Measurements from ENCODE around the gene OCIAD2. TPM values are rescaled to one million over a fixed set of nuclear protein-coding genes. Genes with fewer than 3 reads are reported as not detected.
"Not testable (repeated sequence)": the region's sequence is repeated elsewhere in the genome, so short reads cannot be mapped to it uniquely, and the experiment has no call there.

Gene OCIAD2
- total RNA-seq, 1 donor from 2014 or later = 18.3 TPM

GRCh38 chr4:48909697-48910096, 3.1 kb upstream of the OCIAD2 start:
- intact Hi-C loops (cut with micrococcal nuclease) = no loop called here
- no peak for ATAC-seq
- DNase-seq = no peak

DNA sequence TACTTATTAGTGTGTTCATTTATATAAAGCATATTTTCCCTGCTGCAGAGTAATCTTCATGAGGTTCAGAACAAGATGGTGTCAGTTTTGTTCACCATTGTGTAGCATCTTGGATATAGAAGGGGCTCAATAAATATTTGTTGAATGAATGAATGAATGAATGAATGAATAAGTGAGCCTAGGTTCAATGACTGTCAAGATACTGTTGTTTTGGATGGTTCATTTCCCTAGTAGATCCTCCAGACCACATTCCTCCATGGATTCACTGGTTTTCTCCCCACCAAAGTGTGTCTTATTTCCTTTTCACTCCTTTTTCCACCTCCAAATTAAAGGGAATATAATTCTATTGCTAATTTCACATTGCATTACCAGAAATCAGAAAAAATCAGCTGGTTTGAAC, 2.1 kb upstream of the OCIAD2 start:
- intact Hi-C loops (cut with micrococcal nuclease) = no loop called here
- DNase-seq (no peak), ATAC-seq (no peak)

DNA sequence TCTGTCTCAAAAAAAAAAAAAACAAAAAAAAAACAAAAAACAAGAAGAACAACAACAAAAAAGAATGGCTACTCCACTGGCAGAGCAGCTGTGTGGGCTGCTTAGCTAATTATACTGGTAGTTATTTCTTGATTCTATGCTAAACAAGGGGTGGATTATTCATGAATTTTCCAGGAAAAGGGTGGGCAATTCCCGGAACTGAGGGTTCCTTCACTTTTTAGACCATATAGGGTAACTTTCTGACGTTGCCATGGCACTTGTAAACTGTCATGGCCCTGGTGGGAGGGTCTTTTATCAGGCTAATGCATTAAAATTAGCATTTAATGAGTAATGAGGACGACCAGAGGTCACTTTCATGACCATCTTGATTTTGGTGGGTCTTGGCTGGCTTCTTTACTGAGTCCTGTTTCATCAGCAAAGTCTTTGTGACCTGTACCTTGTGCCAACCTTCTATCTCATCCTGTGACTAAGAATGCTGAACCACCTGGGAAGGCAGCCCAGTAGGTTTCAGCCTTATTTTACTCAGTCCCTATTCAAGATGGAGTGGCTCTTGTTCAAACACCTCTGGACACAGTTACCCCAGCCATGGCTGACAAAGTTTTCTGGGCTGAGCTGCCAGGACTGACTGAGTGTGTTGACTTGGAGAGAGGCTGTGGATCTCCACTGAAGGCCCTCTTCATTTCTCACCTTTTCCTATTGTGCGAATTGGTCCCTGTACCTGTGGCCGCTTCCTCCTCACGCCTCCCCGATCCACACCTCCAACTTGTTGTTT, 1.3 kb upstream of the OCIAD2 start:
- ATAC-seq (no peak), DNase-seq (no peak)
- intact Hi-C loops (cut with micrococcal nuclease) = no loop called here

DNA sequence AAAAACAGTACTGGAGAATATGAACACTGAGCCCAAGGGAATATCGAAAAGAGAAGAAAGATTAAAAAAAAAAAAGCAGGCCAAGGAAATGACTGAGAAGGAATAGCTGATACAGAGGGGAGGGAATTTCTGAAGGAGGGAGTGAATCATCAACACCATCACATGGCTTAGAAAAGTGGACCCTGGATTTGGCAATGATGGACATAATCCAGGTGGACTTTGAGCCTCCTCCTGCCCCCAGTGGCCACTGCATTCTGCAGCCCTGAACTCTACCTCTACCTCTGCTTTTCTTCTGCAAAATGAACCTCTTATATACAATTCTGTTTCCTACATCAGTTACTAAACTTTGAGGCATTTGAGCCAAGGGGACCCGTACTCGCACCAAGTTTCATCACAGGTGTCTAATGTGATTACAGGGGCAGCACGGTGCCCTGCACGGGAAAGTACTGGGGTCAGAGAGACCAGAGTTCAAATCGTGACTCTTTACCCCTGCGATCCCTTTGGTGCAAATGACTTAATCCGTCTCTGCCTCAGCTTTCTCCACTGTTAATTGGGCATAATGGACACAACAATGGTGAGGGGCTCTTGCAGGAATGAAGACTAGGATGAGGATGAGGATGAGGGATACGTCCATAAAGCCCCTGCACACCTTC, 1.1 kb downstream of the OCIAD2 start:
- intact Hi-C loops (cut with micrococcal nuclease) = no loop called here

DNA sequence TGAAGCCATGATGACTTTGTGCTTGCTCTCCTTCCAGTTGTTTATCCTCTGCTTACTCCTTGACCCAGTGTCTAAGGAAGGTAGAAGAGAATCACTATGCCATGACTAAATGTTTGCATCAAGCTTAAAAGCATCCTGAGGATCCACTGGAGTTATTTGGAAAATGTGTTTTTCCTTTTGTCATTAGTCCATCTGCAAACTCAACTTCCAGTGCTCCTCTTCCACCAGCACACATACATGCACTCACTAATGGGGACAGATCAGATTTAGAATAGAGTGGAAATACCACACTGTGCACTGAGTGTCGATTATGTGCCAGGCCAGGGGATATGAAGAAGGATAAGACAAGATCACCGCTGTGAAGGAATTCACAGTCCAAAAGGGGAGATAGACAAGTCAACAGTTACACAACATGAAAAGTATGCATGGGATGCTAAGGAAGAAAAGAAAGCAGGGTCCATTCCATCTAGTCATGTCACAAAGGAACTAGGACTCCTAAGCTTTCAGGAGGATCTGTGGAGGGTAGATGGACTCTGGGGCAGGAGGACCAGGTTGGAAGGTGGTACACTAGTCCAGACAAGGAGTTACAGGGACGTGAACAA, 1.9 kb downstream of the OCIAD2 start:
- intact Hi-C loops (cut with micrococcal nuclease) = no loop called here
- no peak for DNase-seq
- no peak for ATAC-seq

More for the DNA sequence above, 1.1 kb downstream of the OCIAD2 start:
- DNase-seq (no peak), ATAC-seq (no peak)

- ATAC-seq (no peak), DNase-seq (no peak)
- intact Hi-C loops (cut with micrococcal nuclease) = no loop called here
Observed at GRCh38 chr4:48904101-48904500, 2.5 kb downstream of the OCIAD2 start.

GRCh38 chr4:48902266-48902665, 4.3 kb downstream of the OCIAD2 start:
- no peak for DNase-seq
- no peak for ATAC-seq
- intact Hi-C loops (cut with micrococcal nuclease) = no loop called here

DNA sequence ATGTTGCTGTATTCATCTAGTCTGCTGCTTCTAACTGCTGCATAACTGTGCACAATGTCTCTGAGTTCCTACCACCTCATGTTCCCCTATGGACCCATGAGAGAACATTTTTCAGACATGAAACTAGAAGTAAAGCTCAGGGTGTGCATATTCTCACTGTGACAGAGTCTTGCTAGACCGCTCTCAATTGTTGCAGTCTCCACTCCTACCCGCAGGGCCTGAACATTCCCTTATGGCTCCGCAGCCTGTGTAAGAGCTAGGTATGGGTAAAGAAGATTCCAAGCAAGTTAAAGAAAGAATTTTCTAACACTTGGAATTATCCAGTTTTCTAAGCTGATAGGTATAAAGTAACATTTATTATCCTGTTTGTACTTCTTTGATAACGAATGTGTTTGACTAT, 5.4 kb downstream of the OCIAD2 start:
- ATAC-seq = no peak
- no peak for DNase-seq
- intact Hi-C loops (cut with micrococcal nuclease) = no loop called here

- no peak for ATAC-seq
- intact Hi-C loops (cut with micrococcal nuclease) = no loop called here
- DNase-seq = no peak
Observed at GRCh38 chr4:48899950-48900349, 6.6 kb downstream of the OCIAD2 start.

DNA sequence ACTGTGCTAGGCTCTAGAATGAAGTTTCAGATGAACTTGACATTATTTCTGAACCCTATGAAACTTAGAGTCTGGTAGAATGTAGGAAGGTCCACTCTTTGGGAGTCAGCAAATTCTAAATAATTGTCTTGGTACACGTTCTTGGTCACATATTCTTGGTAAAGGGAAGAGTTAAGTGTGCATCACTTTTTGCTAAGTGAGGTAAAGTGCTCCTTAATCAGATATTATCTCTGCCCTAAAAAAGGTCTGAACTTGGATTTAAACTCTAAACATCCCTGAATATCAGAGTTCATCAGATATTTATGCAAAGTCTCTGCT, 7.2 kb downstream of the OCIAD2 start:
- ATAC-seq (no peak), DNase-seq (no peak)
- intact Hi-C loops (cut with micrococcal nuclease) = no loop called here

- ATAC-seq (no peak), DNase-seq (no peak)
- intact Hi-C loops (cut with micrococcal nuclease) = no loop called here
Observed at GRCh38 chr4:48898733-48899431, 7.7 kb downstream of the OCIAD2 start.

DNA sequence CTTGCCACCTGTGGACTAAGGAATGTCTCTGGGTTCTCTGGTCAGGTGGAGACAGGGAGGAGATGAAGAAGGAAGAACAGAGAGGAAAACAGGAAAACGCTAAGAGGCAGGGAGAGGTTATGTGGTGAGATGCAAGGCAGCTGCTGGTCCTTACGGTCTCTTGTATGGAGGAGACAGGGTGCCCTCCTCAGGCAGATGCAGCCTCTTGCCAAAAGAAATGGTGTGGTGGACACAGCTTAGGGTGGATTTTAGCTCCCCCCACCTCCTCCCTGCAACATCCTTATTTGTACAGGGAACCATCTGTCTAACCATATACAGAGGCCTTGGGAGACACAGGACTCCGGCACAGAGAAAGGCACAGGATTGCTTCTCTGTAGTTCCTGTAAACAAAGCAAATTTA, 9.7 kb downstream of the OCIAD2 start:
- intact Hi-C loops (cut with micrococcal nuclease) = no loop called here
- DNase-seq (no peak), ATAC-seq (no peak)

GRCh38 chr4:48891028-48891619, 15.4 kb downstream of the OCIAD2 start:
- ATAC-seq = no peak
- intact Hi-C loops (cut with micrococcal nuclease) = no loop called here

DNA sequence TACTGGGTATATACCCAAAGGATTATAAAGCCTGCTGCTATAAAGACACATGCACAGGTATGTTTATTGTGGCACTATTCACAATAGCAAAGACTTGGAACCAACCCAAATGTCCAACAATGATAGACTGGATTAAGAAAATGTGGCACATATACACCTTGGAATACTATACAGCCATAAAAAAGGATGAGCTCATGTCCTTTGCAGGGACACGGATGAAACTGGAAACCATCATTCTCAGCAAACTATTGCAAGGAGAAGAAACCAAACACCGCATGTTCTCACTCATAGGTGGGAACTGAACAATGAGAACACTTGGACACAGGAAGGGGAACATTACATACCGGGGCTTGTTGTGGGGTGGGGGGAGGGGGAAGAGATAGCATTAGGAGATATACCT, 16.8 kb downstream of the OCIAD2 start:
- intact Hi-C loops (cut with micrococcal nuclease); ATAC-seq: not testable (repeated sequence)

More at GRCh38 chr4:48891028-48891619, 15.4 kb downstream of the OCIAD2 start:
- no peak for DNase-seq

GRCh38 chr4:48881646-48882045, 24.9 kb downstream of the OCIAD2 start:
- ATAC-seq; intact Hi-C loops (cut with micrococcal nuclease); DNase-seq: not testable (repeated sequence)

More for the DNA sequence above, 16.8 kb downstream of the OCIAD2 start:
- DNase-seq = not testable (repeated sequence)

DNA sequence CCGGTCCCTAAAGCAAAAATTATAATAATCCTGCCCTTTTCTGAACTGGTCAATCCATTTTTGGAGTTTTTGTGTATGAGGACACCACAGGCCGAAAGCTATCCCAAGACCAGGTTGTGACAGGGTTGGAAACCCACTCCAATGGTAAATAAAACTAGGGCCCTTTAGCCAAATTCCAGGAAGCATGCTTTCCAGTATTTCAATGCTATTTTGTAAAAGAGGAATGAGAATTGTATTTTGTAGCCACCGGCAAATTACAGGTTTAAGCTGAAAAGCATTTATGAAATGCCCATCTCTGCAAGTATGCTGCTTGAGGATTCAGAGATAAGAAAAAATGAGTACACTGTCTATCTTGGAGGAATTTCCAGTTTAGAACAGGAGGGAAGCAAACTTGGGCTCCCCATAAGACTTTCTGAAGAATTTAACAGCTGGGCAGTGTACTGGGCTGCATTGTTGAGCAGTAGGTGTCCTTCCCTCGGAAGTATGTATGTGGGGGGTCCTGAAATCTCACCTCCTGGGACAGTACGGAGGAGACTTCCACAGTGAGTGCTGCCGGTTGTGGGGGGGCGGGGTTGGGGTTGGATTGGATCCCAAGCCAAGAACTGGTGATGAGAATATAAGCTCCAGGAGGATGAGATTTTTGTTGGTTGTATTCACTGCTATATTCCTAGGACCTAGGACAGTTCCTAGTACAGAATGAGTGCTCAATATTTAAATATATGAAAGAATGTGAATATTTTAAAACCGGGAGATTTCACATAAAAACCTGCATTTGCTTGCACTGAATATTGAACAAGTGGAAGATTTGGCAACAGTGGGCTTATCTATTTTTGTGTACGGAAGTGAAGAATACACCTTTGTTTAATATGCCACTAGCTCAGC, 26.8 kb downstream of the OCIAD2 start:
- ATAC-seq = no peak
- no peak for DNase-seq
- intact Hi-C loops (cut with micrococcal nuclease) = no loop called here

- ATAC-seq (no peak), DNase-seq (no peak)
- intact Hi-C loops (cut with micrococcal nuclease) = no loop called here
Observed at GRCh38 chr4:48877827-48878535, 28.6 kb downstream of the OCIAD2 start.

DNA sequence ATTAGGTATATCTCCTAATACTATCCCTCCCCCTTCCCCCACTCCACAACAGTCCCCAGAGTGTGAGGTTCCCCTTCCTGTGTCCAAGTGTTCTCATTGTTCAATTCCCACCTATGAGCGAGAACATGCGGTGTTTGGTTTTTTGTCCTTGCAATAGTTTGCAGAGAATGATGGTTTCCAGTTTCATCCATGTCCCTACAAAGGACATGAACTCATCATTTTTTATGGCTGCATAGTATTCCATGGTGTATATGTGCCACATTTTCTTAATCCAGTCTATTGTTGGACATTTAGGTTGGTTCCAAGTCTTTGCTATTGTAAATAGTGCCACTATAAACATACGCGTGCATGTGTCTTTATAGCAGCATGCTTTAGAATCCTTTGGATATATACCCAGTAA, 41.9 kb downstream of the OCIAD2 start:
- DNase-seq; intact Hi-C loops (cut with micrococcal nuclease); ATAC-seq: not testable (repeated sequence)

All from left ventricle myocardium superior (tissue), 1 donor.